NCI-H82 treated with DMSO at 0.1 percent for 48 hours (cell line): ENCODE measurements around the gene KRTAP5-5.
"Not testable (repeated sequence)": the region's sequence is repeated elsewhere in the genome, so short reads cannot be mapped to it uniquely, and the experiment has no call there.

ENCODE experiments used
- DNase-seq: peaks from one replicate; lab custom pipeline; 2025; ENCODE audit not compliant: unreplicated experiment; lab: John Stamatoyannopoulos, UW

Gene KRTAP5-5

DNA sequence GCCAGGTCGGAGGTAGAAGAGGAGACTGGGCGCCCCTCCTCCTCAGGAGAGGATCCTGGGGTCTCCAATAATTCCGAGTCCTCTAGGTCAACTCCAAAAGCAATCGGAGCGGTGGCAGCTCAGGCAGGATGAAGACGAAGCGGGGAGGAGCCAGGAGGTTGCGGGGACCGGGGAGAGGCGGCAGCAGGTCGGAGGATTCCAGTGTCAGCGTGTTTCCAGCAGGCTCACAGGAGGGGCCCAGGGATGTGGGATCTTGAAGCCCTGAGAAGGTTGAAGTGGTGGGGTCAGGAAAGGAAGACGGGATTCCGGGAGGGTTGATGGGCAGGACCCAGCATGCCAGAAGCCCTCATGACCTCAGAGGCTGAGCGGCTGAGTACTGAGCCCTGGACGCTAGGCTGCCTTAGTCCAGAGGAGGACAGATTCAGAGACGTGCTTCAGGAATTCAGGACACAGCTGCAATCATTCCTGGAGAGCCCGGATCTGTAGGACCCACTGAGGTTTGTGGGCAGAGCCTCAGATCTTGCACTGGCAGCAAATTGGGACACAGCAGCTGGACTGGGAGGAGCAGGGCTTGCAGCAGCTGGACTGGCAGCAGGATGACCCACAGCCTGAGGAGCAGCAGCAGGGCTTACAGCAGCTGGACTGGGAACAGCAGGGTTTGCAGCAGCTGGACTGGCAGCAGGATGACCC, 22.3 kb upstream of the KRTAP5-5 start:
- not testable (repeated sequence) for DNase-seq

GRCh38 chr11:1607901-1608300, 21.7 kb upstream of the KRTAP5-5 start:
- DNase-seq: not testable (repeated sequence)

- no peak for DNase-seq
Measured at GRCh38 chr11:1608363-1608762, 21.2 kb upstream of the KRTAP5-5 start, which contains the start of gene KRTAP5-3. TSS of gene KRTAP5-3 (minus strand) at chr11:1608463. CDS start at chr11:1608385, 78 bp downstream.

DNA sequence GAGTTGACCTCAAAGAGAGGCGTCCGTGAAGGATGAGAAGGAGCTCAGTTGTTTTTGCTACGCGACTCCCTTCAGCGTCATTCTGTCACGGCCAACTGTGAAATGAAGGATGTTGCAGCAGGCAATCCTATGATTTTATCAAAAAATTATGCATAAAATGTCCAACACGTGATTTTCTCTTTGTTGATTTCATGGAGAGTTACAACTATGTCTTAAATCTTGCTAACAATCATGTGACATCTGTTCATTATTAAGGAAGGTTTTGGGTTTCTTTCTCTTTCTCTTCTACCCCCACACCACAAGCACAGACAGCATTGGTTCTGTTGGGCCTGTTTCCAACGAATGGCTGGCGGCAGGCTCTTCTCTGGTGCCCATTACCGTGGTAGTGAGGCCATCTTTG, 11.3 kb upstream of the KRTAP5-5 start:
- no peak for DNase-seq

DNA sequence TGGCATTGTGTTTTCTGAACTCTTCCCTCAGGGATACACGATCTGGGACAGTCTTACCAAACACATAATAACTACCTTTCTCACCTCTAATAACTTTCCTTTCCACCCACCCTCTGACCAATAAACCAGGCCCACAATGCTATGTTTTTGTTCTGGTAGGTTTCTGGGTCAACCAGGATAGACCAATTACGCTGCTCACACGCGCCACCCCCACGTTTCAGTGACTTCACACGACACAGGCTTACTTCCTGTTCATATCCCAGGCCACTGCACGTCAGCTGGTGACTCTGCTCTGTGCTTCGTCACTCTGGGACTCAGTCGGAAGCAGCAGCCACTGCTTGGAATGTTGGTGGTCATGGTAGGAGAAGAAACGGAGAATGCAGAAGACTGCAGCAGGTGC, 10.1 kb upstream of the KRTAP5-5 start:
- DNase-seq: no peak

DNA sequence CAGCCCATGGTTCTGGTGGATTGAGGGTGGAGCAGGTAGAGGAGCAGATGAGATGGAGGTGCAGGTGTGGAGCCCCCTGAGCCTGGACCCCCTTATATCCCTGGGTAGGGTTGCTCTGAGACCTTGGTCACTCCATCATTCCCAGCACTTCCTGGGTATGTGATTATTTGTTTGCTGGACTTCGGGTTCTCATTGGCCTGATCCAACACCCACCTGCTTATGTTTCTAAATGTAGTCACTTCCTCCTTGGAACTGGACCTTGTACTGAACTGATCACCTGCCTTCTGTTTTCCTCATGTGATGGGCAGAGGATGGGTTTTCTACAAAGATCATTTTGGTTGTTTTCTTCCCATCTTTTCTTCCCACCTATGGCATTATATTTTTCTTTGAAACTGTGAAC, 7.5 kb upstream of the KRTAP5-5 start, which contains the start of gene KRTAP5-4:
Gene KRTAP5-4, minus strand, starts transcription at position 53 of the 400 bp plus-strand sequence. Its CDS starts 45 bp downstream, at position 8.
- no peak for DNase-seq

DNA sequence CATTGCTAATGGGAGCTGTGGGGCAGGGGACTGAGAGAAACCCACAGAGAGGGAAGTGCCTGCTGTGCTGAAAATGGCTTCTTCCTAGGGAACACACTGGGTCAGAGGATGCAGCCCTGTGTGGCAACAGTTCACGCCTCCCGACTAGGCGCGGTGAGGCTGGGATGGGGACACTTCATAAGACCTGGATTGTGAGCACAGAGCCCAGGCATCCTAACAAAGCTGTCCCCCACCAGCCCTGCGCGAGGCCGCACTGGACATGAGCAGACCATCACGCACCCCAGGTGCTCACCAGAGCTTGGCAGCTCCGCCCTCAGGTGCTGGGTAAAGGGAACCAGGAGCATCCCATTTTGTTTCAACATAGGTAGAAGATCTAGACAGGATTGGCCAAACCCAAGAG, 5.9 kb upstream of the KRTAP5-5 start:
- no peak for DNase-seq

- DNase-seq: no peak
Measured at GRCh38 chr11:1624621-1625020, 5.0 kb upstream of the KRTAP5-5 start.

- no peak for DNase-seq
Measured at GRCh38 chr11:1625541-1625940, 4.0 kb upstream of the KRTAP5-5 start.

GRCh38 chr11:1628506-1629325, 859 bp upstream of the KRTAP5-5 start:
- DNase-seq: no peak

- no peak for DNase-seq
Measured at GRCh38 chr11:1630271-1630670, 696 bp downstream of the KRTAP5-5 start.

DNA sequence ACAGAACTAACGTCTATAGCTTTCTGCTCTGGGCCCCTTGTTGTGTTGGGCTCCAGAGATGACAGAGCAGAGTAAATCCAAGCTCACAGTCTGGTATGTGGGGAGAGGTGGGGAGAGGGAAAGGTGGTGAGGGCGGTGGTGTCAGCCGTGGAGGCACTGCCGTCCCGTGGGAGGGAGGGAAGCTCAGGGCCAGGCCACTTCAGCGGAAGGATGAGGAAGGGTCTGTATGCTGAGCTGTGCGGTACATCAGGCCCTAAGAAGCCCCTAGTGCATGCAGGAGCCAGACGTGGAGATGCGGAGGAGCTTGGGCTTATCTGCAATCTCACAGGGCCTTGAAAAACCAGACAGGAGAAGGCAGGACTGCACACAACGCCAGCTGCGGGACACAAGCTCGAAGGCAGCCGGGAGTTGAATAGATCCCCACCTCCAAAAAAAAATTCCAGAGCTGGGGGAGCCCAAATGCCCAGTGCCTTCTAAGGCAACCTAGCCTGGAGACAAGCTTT, 1.5 kb downstream of the KRTAP5-5 start:
- no peak for DNase-seq

DNA sequence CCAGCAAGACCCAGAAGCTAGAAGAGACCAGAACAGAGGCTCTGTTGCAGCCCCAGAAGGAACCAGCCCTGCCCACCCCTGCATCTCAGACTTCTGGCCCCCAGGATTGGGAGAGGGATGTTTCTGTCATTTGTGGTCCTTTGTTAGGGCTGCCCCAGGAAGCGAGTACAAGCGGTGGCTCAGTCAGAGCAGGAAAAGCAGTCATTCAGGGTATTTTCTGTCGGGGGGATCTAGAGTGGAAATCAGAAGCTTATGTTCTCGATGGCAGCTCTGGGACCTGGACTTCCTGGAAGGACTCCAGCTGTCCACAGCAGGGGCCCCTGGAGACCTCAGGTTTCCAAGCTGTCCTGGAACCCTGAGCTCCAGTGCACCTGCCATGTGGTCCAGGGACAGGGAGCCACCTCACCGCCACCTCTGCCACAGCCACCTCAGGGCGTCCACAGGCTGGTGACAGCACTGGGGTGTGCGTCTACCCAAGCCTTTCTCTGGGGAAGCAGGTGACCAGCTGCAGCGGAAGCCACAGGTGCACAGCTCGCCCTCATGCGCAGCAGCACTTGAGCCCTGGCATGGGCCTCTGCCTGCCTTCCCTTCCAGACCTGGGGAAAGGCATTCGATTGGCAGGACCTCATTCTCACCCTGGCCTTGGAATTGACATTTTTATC, 2.6 kb downstream of the KRTAP5-5 start:
- DNase-seq: no peak

DNA sequence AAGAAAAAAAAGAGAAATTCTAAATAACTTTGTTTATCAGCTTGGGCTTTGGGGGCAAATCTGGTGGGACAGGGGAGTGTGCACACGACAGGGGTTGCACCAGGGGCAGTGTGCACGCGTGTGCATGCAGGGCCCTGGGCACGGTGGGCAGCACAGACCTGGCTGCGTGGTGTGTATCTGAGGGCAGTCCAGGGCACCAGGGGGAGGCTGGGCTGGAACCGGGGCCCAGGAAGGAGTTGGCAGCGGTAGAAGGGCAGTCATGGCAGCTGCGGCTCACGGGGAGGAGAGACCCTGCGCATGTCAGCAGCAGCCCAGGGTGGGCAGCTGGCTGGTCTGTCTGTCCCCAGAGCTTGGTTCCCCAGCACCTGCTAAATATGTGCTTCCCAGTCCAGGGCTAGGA, 4.3 kb downstream of the KRTAP5-5 start:
- no peak for DNase-seq

- no peak for DNase-seq
Measured at GRCh38 chr11:1636291-1636950, 6.8 kb downstream of the KRTAP5-5 start.

GRCh38 chr11:1637628-1638027, 8.1 kb downstream of the KRTAP5-5 start:
- no peak for DNase-seq

- DNase-seq: no peak
Measured at GRCh38 chr11:1638344-1638743, 8.8 kb downstream of the KRTAP5-5 start.

- no peak for DNase-seq
Measured at GRCh38 chr11:1639102-1639620, 9.6 kb downstream of the KRTAP5-5 start.

DNA sequence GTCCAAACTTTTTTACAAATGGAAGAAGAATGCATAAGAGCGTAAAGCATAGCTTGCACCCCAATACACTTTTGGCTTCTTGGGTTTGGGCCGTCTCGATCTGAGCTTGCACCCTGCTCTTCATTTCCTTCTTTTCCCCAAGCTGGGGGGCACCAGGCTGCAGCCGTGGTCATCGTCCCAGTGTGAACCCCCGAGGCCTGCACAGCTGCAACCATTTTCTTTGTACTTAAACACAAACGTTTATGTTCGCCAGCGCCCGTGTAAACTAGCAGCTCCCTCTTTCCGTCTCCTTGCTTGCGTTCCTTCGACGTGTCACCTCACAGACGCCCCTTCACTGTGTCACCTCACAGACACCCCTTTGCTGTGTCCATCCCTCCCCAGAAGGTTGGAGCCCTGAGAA, 10.1 kb downstream of the KRTAP5-5 start:
- no peak for DNase-seq

GRCh38 chr11:1640076-1640946, 10.7 kb downstream of the KRTAP5-5 start:
- DNase-seq: no peak
